Stimulated activated CD8-positive, alpha-beta memory T cell treated with anti-CD3 and anti-CD28 coated beads, Interleukin-7, amount 100 ng/mL, for 48 hours (primary cell): ENCODE measurements around the gene PPP1CA.
A peak's percentile ranks its signal among the peaks of the same experiment; 100 is the strongest.

Experiments used
- DNase-seq, 2 donors: peaks; one replicate each; pipeline ENCODE4 v3.0.0-alpha.2; 2020; ENCODE audit warnings: low read depth in 1 of 2; ENCODE audit errors: extremely low read depth in 1 of 2

The PPP1CA gene

DNA sequence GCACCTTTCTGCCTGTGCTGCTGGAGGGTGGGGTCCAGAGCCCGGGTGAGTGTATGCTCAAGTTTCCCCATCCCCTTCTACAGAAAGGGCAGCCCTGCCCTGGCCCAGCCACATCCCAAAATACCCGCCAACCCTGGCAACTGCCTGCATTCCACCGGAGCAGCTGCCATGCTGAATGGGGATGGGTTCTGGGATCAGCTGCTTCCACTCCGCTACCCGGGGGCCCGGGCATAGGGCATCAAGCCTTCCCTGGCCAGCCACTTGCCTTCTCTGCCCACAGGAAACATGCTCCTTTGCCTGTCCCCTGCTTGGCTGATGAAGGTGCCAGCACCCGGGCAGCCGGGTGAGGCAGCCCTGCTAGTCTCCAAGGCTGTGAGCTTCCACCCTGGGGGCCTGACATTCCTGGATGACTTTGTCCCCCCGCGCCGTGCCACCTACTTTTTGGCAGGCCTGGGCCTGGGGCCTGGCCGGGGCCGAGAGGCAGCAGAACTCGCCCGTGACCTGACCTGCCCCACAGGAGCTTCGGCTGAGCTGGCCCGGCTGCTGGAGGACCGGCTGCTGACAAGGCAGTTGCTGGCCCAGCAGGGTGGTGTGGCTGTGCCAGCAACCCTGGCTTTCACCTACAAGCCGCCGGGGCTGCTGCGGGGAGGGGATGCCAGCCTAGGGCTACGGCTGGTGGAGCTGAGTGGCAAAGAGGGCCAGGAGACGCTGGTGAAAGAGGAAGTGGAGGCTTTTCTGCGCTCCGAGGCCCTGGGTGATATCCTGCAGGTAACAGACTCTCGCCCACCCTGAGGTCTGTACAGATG lies 17.0 kb upstream of the PPP1CA start:
- no peak for DNase-seq

GRCh38 chr11:67417425-67417824 lies 15.8 kb upstream of the PPP1CA start:
- DNase-seq, result no peak

GRCh38 chr11:67416416-67417335 lies 15.0 kb upstream of the PPP1CA start:
- DNase-seq, result no peak

GRCh38 chr11:67415501-67416304 lies 14.0 kb upstream of the PPP1CA start, which contains the start of gene CARNS1:
Gene CARNS1, plus strand, starts transcription at chr11:67415678. Its CDS starts 522 bp downstream, at chr11:67416200.
- DNase-seq, result no peak

- DNase-seq, result no peak
Observed at GRCh38 chr11:67413266-67413849, 11.7 kb upstream of the PPP1CA start.

DNA sequence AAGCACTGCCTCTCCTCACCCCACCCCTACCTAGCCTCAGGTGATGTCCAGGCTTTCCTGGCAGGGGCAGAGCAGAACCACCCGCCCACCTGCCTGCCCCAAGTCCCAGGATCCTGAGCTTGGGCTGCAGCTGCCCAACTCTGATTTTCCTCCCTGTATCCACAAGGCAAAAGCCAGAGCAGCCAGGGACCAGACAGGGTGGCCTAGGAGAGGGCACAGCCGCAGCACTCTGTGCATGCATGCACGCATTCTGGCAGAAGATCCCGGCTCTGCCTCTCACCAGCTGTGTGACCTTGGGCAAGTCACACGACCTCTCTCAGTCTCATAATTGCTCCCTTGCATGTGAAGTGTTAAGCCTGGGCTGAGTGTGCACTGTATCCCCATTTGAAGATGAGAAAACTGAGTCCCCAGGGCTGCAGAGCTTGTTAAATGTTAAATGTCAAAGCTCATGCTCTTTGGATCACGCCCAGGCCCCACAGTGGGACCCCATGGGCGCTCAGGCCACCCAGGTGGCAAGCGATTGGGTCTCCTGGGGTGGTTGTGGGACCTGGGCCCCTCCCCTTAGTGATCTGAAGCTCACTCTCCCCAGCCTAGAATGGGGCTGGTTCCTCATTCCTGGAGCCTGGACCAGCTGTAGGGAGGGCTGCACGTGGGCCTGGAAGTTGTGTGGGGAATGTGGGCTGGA lies 11.0 kb upstream of the PPP1CA start:
- no peak for DNase-seq

DNA sequence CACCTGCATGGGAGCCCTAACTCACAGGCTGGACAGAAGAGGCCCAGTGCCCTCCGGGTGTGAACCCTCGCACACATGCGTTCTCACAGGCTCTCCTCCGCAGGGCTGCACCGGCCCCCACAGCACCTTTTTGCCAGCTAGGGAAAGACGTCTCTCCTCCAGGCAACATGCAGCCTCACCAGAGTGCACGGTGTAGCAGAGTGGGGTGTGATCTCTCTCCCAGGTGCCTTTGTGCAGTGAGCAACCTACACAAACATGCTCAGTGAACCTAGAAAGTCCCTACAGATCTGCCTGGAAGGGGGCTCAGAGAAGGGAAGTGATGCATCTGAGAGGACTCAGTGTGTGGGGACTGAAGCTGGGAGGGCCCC lies 10.1 kb upstream of the PPP1CA start:
- DNase-seq, result no peak

GRCh38 chr11:67410984-67411784 lies 9.5 kb upstream of the PPP1CA start:
- DNase-seq, result no peak

- DNase-seq, result no peak
Observed at GRCh38 chr11:67410369-67410831, 8.7 kb upstream of the PPP1CA start.

DNA sequence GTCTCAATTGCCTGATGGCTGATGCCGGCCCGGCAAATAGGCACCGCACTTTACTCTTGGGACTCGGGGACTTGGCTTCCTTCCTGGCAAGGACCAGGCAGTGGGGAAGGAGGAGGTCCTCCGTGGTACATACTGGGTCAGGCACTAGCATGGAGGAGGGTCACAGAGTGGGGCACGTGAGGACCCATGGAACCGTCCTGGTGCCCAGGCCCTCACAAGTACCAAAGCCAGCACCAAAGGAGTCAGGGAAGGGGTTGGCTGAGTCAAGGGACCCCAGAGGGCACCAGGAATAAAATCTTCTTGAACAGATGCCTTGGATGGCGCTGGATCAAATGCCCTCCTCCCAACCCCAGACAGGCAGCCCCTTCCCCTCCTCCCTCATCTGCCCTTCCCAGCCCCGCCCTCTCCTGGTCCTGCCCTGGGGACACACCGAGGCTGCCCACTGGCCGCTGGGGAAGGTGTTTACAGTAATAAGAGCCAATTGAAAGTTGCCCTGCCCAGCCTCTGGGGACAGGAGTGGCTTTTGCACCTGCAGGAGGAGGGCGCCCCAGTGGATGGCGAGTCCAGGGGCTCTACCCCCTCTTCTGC lies 8.2 kb upstream of the PPP1CA start:
- no peak for DNase-seq

- DNase-seq, result peak in 1 of 2 donors; percentile 67
Observed at GRCh38 chr11:67409261-67409666, 7.6 kb upstream of the PPP1CA start.

DNA sequence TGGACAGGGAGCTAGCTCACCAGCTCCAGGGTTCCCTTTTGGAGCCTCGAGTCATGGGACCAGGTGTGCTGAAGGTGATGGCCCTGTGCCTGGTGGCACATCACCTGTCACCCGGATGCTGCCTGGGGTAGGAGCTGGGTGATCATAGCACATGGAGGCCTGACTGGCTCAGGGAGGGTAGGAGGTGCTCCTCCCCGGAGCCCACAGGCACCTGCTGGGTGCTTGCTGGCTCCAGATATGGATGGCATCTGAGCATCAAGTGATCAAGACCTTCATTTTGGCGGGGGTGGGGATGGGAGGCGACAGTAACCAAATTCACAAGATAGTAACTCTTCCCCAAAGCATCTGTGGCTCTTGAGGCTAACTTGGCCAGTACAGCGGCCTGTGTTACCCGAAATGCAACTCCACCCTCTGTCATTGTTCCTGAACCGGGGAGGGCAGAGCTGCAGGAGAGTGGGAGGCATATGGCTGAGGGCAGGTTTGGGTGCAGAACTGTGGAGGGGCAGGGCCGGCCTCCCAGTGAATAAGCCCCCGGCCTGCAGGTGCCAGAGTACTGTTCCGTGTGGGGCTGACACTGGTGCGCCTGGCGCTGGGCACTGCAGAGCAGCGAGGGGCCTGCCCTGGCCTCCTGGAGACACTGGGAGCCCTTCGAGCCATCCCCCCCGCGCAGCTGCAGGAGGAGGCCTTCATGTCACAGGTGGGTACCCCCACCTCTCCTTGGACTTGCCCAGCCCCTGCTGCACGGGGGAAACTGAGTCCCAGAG lies 7.0 kb upstream of the PPP1CA start:
- no peak for DNase-seq

GRCh38 chr11:67407688-67408163 lies 6.1 kb upstream of the PPP1CA start:
- no peak for DNase-seq

- no peak for DNase-seq
Observed at GRCh38 chr11:67406969-67407687, 5.5 kb upstream of the PPP1CA start.

- DNase-seq, result no peak
Observed at GRCh38 chr11:67406420-67406968, 4.8 kb upstream of the PPP1CA start.

DNA sequence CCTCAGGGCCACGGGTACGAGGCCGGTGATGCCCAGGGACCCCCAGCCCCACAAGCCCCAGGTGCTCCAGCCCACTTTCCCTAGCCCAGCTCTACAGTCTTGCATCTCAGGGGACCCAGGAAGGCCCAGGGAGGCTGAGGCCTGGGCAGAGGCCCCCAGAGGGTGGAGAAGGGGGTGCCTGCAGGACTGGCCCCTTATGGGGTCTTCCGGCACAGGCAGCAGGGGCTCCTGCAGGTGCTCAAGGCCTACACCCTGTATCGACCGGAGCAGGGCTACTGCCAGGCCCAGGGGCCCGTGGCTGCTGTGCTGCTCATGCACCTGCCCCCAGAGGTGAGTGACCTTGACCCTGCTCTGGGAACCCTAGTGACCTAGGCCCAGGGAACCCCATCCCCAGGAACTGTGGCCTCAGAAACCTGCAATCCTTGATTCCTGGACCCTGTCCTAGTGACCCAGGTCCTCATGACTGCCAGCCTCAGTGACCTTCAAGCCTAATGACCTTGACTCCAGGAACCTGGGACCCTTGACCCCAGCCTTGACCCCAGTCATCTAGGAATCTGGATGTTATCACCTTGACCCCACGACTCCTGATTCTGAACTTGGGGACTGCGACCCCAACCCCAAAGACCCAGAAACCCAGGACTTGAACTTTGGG lies 4.2 kb upstream of the PPP1CA start:
- no peak for DNase-seq
